22Rv1 (cell line): ENCODE measurements around the gene DAGLA.

ENCODE experiments used
- H3K27ac ChIP-seq: fragments of 450-650 bp; 2 replicates; pipeline ENCODE4 v1.5.1; 2017
- ZFX ChIP-seq: fragments of 450-650 bp; IDR thresholded peaks from 2 replicates; pipeline ENCODE4 v1.6.1; 2017; ENCODE audit warnings: antibody characterized with exemption, borderline replicate concordance
- TF ChIP-seq, protein P1 (sequence below): fragments of 450-650 bp; IDR thresholded peaks from 2 replicates; pipeline ENCODE4 v1.5.1; 2017; ENCODE audit warnings: mild to moderate bottlenecking

Gene DAGLA

DNA sequence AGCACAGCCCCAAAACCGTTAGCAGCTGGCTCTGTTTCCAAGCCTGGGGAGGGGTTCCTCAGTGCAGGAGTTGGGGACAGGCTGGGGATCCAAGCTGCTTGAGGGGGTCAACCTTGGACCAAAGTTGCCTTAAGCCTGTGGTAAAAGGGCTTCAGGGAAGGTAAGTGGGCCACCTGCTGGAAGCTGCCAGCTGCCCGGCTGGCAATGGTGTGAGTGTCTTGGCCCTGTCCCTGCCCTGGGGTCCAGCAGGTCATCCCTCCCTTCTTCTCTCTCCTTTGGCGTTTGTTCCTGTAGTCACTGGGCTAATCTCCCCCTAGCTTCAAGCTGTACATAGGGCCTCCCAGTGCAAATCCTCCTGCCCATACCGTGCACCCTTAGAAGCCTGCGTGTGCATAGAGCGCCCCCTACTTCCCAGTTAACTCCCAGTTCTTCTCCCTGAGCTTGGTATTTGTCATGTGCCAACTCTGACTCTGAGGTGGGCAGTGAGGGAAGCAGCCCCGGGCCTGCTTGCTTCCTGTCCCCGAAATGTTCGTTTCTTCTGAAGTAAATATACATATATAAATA, 107.8 kb downstream of the DAGLA start:
- TF ChIP-seq, protein P1, sequence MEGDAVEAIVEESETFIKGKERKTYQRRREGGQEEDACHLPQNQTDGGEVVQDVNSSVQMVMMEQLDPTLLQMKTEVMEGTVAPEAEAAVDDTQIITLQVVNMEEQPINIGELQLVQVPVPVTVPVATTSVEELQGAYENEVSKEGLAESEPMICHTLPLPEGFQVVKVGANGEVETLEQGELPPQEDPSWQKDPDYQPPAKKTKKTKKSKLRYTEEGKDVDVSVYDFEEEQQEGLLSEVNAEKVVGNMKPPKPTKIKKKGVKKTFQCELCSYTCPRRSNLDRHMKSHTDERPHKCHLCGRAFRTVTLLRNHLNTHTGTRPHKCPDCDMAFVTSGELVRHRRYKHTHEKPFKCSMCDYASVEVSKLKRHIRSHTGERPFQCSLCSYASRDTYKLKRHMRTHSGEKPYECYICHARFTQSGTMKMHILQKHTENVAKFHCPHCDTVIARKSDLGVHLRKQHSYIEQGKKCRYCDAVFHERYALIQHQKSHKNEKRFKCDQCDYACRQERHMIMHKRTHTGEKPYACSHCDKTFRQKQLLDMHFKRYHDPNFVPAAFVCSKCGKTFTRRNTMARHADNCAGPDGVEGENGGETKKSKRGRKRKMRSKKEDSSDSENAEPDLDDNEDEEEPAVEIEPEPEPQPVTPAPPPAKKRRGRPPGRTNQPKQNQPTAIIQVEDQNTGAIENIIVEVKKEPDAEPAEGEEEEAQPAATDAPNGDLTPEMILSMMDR, result peak; percentile 82
- no peak for TF ChIP-seq ZFX
- H3K27ac ChIP-seq, result no peak overlapping the region

DNA sequence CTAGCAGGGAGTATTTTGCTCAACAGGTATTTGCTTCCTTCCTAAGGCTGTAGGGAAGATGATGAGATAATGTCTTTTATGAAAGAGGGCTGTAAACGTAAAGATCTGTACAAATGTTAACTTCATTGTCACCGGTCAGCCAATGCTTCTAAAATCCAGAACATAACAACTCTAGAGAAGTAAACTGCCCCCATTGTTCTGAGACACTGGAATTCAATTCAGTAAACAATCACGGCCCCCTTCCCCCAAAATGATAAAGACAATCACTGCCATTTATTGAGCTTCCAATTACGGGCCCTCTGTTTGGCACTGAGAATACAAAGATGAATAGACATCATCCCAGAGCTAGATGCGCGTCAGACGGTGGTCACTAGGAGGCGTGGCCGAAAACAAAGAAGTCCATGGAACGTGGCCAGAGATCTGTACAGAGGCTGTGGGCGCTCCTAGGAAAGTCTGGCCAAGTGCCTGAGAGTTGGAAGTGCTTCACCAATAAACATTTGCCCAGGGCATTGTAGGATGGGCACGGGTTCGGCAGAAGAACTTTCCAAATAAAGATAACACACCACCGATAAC, 111.6 kb downstream of the DAGLA start:
- no peak for TF ChIP-seq ZFX
- TF ChIP-seq, protein P1, result peak; percentile 5; the same call in 1 of the 2 replicates
- peak overlapping the region; percentile 91 for H3K27ac ChIP-seq

DNA sequence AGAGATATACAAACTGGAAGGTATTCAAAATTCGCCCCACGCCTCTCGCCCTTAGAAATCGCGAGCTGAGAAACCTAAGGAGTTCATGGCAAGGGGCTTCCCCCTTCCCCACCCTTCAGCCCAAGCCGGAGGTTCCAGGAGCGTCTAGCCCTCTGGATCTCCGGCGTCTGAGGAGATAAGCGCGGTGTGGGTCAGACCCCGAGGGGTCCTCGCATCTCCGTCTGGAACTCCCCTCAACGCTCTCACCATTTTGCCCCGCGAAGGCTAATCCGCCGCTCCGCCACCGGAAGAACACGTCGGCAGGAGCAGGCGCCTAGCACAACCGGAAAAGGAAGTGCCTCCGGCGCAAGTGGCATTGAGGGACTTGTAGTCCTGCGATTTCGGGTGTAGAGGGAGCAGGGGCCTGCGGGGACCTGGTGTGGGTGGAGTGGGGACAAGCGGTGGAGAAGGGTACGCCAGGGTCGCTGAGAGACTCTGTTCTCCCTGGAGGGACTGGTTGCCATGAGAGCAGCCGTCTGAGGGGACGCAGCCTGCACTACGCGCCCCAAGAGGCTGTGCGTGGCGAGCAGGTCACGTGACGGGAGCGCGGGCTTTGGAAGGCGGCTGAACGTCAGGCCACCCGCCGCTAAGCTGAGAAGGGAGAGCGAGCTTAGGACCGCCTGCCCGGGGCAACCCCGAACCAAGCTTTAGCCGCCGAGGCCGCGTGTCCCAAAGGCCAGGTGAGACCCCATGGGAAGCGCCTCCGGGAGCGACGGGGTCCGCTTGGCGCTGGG, 112.3 kb downstream of the DAGLA start, which contains the start of the genes FEN1 and TMEM258:
FEN1 (plus strand) TSS at position 602 of the 773 bp plus-strand sequence. CDS start 2,451 bp downstream, outside the sequence.
TMEM258 (minus strand) TSS at position 290 of the 773 bp plus-strand sequence; CDS start at position 249, 41 bp downstream.
- peak within 1 kb of the TSS; percentile 91 for H3K27ac ChIP-seq
- no peak for TF ChIP-seq ZFX
- TF ChIP-seq, protein P1, result no peak; the same call in 1 of the 2 replicates

DNA sequence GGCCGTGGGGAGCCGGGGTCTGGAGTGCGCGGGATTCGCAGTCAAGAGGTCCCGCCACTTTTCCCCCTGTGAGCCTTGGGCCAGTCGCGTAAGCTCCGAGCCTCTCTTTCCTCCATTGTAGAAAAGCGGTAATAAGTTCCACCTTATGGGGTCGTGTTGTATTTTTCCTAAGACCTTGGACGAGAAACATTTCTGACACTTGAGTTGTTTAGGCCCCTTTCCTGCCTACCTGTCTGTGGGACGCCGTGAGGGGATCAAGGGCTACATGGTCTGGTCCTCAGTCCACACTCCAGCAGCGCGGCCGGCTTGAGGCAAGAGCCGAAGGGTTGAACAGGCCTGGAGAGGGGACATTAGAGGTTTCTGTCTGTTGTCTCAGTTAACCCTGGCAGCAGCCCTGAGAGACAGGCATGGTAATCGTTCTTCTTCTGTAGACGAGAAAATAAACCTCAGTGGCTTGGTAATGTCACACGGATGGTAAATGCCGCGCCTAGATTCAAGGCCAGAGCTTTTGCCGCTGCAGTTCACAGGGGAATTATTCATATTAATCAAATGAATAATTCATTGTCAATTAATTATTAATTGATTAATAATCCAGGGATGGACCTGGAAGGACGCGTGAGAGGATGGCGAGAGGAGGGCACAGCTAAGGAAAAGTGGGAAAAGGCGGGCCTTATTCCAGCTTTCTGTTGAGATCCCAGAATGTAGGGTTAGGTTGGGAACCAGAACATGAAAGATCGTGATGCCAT, 113.1 kb downstream of the DAGLA start:
- peak overlapping the region; percentile 91 for H3K27ac ChIP-seq
- no peak for TF ChIP-seq ZFX
- TF ChIP-seq, protein P1, result no peak

DNA sequence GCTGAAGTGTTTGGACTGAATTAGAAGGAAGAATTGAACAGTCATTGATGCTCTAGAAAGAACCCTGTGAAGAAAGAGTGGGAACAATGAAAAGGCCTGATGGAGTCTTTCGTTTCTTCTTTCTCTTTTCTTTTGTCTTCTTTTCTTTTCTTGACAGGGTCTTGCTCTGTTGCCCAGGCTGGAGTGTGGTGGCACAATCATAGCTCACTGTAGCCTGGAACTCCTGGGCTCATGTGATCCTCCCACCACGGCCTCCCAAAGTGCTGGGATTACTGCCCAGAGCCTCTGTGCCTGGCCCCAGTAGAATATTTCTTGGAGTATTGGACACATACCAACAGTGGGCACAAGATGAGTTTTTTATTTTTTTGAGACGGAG, 113.6 kb downstream of the DAGLA start:
- no peak for TF ChIP-seq ZFX
- TF ChIP-seq, protein P1, result no peak
- H3K27ac ChIP-seq, result peak overlapping the region; percentile 91

DNA sequence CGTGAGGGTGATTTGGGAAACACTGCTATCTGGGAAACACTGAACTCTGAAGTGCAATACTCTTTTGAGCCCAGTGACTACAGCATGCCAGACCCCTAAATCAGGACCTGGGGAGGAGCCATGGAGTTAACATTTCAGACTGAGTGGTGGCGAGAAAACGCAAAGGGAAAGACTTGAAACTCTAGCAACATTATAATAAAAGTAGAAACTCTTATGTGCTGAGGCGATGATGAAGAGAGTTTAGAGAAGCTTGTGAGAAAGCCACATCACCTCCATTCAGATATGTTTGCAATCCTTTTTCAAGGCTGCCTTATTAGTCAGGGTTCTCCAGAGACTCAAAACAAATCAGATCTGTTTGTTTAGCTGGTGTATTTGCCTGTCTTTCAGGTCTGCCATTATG, 114.4 kb downstream of the DAGLA start:
- peak overlapping the region; percentile 91; the same call in 1 of the 2 replicates for H3K27ac ChIP-seq
- TF ChIP-seq, protein P1, result no peak
- TF ChIP-seq ZFX, result no peak
